Ovary (tissue), 3 donors: ENCODE measurements around the gene CEP350.

Experiments
- CTCF ChIP-seq, 3 donors: fragments of 450-650 bp in 2 of 3; fragments of 200-600 bp in 1 of 3; IDR thresholded peaks; one replicate each; pipeline versions ENCODE4 v1.5.1 to v1.8.0; 2016 to 2022; ENCODE audit warnings: antibody characterized with exemption in 3 of 3, mild to moderate bottlenecking in 1 of 3
- POLR2A ChIP-seq: fragments of 450-650 bp; IDR thresholded peaks from one replicate; pipeline ENCODE4 v1.6.1; 2017; ENCODE audit warnings: antibody characterized with exemption, mild to moderate bottlenecking, moderate library complexity
- donor health status: DM: no; HTN: no; CAD: no.

GRCh38 chr1:179973198-179974110 lies 18.8 kb downstream of the CEP350 start:
- TF ChIP-seq POLR2A (no peak), CTCF (IDR thresholded peaks at IDR 0.05) (no peak)
